ENCODE data around the gene LCE7A.

GRCh38 chr1:152866321-152866720 is 6.5 kb downstream of the LCE7A start:
- TF ChIP-seq CTCF (IDR thresholded peaks at IDR 0.05; ENCODE audit: poor library complexity, severe bottlenecking), result no peak
- no peak for TF ChIP-seq RAD21 (conservative IDR thresholded peaks at IDR 0.05)
- TF ChIP-seq EZH2 (IDR thresholded peaks at IDR 0.05; ENCODE audit: borderline replicate concordance, insufficient read depth, low read length, poor library complexity, severe bottlenecking), result no peak

Data from neural cell (in vitro differentiated cells).